ENCODE measurements around the gene ZFAND2B. TPM values are rescaled to one million over a fixed set of nuclear protein-coding genes. Genes with fewer than 3 reads are reported as not detected.

ZFAND2B gene
- total RNA-seq, 1 experiment from 2014 or later, result 19.5 TPM

GRCh38 chr2:219179601-219180465, 26.7 kb upstream of the ZFAND2B start:
- Mint-ChIP-seq H3K27me3 (ENCODE audit: low read depth) (no peaks in the 10 kb centered on the region), H3K36me3 (peaks cover 27% of the 10 kb centered on the region), H3K4me3 (peak overlapping the region; percentile 84), H3K9me3 (no peaks in the 10 kb centered on the region), H3K4me1 (peaks cover 19% of the 10 kb centered on the region), H3K27ac (no peak overlapping the region)
- CTCF ChIA-PET, result no interaction called here
- TF ChIP-seq, protein P1, sequence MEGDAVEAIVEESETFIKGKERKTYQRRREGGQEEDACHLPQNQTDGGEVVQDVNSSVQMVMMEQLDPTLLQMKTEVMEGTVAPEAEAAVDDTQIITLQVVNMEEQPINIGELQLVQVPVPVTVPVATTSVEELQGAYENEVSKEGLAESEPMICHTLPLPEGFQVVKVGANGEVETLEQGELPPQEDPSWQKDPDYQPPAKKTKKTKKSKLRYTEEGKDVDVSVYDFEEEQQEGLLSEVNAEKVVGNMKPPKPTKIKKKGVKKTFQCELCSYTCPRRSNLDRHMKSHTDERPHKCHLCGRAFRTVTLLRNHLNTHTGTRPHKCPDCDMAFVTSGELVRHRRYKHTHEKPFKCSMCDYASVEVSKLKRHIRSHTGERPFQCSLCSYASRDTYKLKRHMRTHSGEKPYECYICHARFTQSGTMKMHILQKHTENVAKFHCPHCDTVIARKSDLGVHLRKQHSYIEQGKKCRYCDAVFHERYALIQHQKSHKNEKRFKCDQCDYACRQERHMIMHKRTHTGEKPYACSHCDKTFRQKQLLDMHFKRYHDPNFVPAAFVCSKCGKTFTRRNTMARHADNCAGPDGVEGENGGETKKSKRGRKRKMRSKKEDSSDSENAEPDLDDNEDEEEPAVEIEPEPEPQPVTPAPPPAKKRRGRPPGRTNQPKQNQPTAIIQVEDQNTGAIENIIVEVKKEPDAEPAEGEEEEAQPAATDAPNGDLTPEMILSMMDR (IDR thresholded peaks at IDR 0.05), result no peak
- TF ChIP-seq TCF7 (CRISPR knock-in tag; IDR thresholded peaks at IDR 0.05; ENCODE audit: low read depth), result no peak
- DNase-seq (ENCODE audit: low spot score), result no peak
- ATAC-seq, result no peak
- POLR2A ChIA-PET, result no interaction called here

- Mint-ChIP-seq H3K4me3 (no peak overlapping the region), H3K9me3 (no peaks in the 10 kb centered on the region), H3K4me1 (peaks cover 14% of the 10 kb centered on the region), H3K36me3 (peaks cover 27% of the 10 kb centered on the region), H3K27me3 (ENCODE audit: low read depth) (no peaks in the 10 kb centered on the region), H3K27ac (no peak overlapping the region)
- DNase-seq (ENCODE audit: low spot score) (no peak), ATAC-seq (no peak)
- TF ChIP-seq FOXK1 (CRISPR knock-in tag; IDR thresholded peaks at IDR 0.05) (no peak), ATF1 (CRISPR knock-in tag; IDR thresholded peaks at IDR 0.05) (no peak), PRRX2 (CRISPR knock-in tag; IDR thresholded peaks at IDR 0.05) (no peak), ZNF396 (CRISPR knock-in tag; IDR thresholded peaks at IDR 0.05; ENCODE audit: borderline replicate concordance) (no peak), CREM (CRISPR knock-in tag; IDR thresholded peaks at IDR 0.05) (no peak), SP1 (CRISPR knock-in tag; conservative IDR thresholded peaks at IDR 0.05) (no peak), CBFB (CRISPR knock-in tag; IDR thresholded peaks at IDR 0.05; ENCODE audit: low read depth) (no peak), FOXP4 (CRISPR knock-in tag; IDR thresholded peaks at IDR 0.05) (no peak)
- TF ChIP-seq, protein P2, sequence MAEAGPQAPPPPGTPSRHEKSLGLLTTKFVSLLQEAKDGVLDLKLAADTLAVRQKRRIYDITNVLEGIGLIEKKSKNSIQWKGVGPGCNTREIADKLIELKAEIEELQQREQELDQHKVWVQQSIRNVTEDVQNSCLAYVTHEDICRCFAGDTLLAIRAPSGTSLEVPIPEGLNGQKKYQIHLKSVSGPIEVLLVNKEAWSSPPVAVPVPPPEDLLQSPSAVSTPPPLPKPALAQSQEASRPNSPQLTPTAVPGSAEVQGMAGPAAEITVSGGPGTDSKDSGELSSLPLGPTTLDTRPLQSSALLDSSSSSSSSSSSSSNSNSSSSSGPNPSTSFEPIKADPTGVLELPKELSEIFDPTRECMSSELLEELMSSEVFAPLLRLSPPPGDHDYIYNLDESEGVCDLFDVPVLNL (CRISPR knock-in tag; IDR thresholded peaks at IDR 0.05; ENCODE audit: borderline replicate concordance, low read depth), result no peak
- TF ChIP-seq, protein P3, sequence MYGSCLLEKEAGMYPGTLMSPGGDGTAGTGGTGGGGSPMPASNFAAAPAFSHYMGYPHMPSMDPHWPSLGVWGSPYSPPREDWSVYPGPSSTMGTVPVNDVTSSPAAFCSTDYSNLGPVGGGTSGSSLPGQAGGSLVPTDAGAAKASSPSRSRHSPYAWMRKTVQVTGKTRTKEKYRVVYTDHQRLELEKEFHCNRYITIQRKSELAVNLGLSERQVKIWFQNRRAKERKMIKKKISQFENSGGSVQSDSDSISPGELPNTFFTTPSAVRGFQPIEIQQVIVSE (CRISPR knock-in tag; IDR thresholded peaks at IDR 0.05; ENCODE audit: borderline replicate concordance), result no peak
- ChIA-PET CTCF (no interaction called here), POLR2A (no interaction called here)
These were observed 25.6 kb upstream of the ZFAND2B start for GRCh38 chr2:219180961-219181360.

- peaks cover 13% of the 10 kb centered on the region for H3K4me1 Mint-ChIP-seq
- no peak overlapping the region for H3K27ac Mint-ChIP-seq
- no peak for ATAC-seq
- H3K9me3 Mint-ChIP-seq, result no peaks in the 10 kb centered on the region
- H3K4me3 Mint-ChIP-seq, result no peak overlapping the region
- ChIA-PET CTCF (interaction anchor here (1.3 kb wide), 1 partner anchor 178 kb away, joined by 3 read pairs; no protein-coding TSS in a partner anchor), POLR2A (no interaction called here)
- no peaks in the 10 kb centered on the region for H3K27me3 Mint-ChIP-seq (ENCODE audit: low read depth)
- H3K36me3 Mint-ChIP-seq, result peaks cover 27% of the 10 kb centered on the region
- DNase-seq (ENCODE audit: low spot score), result no peak
- TF ChIP-seq AFF4 (CRISPR knock-in tag; IDR thresholded peaks at IDR 0.05; ENCODE audit: borderline replicate concordance) (no peak), ZNF121 (CRISPR knock-in tag; IDR thresholded peaks at IDR 0.05) (no peak), MXD4 (CRISPR knock-in tag; IDR thresholded peaks at IDR 0.05; ENCODE audit: borderline replicate concordance) (no peak)
- TF ChIP-seq, protein P4, sequence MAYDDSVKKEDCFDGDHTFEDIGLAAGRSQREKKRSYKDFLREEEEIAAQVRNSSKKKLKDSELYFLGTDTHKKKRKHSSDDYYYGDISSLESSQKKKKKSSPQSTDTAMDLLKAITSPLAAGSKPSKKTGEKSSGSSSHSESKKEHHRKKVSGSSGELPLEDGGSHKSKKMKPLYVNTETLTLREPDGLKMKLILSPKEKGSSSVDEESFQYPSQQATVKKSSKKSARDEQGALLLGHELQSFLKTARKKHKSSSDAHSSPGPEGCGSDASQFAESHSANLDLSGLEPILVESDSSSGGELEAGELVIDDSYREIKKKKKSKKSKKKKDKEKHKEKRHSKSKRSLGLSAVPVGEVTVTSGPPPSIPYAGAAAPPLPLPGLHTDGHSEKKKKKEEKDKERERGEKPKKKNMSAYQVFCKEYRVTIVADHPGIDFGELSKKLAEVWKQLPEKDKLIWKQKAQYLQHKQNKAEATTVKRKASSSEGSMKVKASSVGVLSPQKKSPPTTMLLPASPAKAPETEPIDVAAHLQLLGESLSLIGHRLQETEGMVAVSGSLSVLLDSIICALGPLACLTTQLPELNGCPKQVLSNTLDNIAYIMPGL (CRISPR knock-in tag; IDR thresholded peaks at IDR 0.05), result no peak
- TF ChIP-seq, protein P2 (CRISPR knock-in tag; IDR thresholded peaks at IDR 0.05; ENCODE audit: borderline replicate concordance, low read depth), result no peak
- TF ChIP-seq, protein P5, sequence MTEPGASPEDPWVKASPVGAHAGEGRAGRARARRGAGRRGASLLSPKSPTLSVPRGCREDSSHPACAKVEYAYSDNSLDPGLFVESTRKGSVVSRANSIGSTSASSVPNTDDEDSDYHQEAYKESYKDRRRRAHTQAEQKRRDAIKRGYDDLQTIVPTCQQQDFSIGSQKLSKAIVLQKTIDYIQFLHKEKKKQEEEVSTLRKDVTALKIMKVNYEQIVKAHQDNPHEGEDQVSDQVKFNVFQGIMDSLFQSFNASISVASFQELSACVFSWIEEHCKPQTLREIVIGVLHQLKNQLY (CRISPR knock-in tag; IDR thresholded peaks at IDR 0.05), result no peak
These were observed 25.1 kb upstream of the ZFAND2B start for GRCh38 chr2:219181531-219181930.
